SK-N-SH (cell line): Measurements from ENCODE around the gene SHCBP1. TPM values are rescaled to one million over a fixed set of nuclear protein-coding genes. Genes with fewer than 3 reads are reported as not detected.

ENCODE experiments used
- CTCF ChIA-PET: fragments of 300-600, 350-600 bp; formaldehyde crosslinking; extraction: SDS; loops from one replicate; lab custom pipeline; 2021; lab: Yijun Ruan, JAX
- POLR2A ChIA-PET: fragments of 350-600 bp; sonication (Branson Sonifier 250); formaldehyde crosslinking; extraction: SDS; loops from one replicate; lab custom pipeline; 2020; ENCODE audit warnings: antibody characterized with exemption, inconsistent platforms; lab: Yijun Ruan, JAX
- DNase-seq: peaks from one replicate; pipeline ENCODE4 v3.0.0; 2012
- H2AFZ ChIP-seq: fragments of 200-600 bp; sonication (generic); 2 replicates; pipeline ENCODE4 v1.8.1; 2016; ENCODE audit warnings: antibody characterized with exemption, mild to moderate bottlenecking, low read depth
- H3F3A ChIP-seq: fragments of 200-600 bp; sonication (generic); replicated peaks from 2 replicates; pipeline ENCODE3; 2016; ENCODE audit warnings: antibody characterized with exemption, mild to moderate bottlenecking; ENCODE audit not compliant: insufficient read depth
- H3K27ac ChIP-seq, 2 experiments: fragments of 200-500 bp in 1 of 2; fragments of 200-600 bp in 1 of 2; sonication (Bioruptor generic) in 1 of 2; sonication (generic), shearing (Covaris generic) in 1 of 2; 2 replicates each; pipeline versions ENCODE4 v1.5.1 to v1.6.1; 2014 to 2016; ENCODE audit warnings: low read depth in 2 of 2, inconsistent platforms in 1 of 2, low read length in 1 of 2, mild to moderate bottlenecking in 1 of 2, mixed read lengths in 1 of 2
- H3K27me3 ChIP-seq: fragments of 200-600 bp; sonication (generic), shearing (Covaris generic); 2 replicates; pipeline ENCODE4 v1.6.1; 2016; ENCODE audit warnings: mixed run types; ENCODE audit not compliant: insufficient read depth
- H3K36me3 ChIP-seq, 2 experiments: fragments of 200-500 bp in 1 of 2; fragments of 200-600 bp in 1 of 2; sonication (Bioruptor generic) in 1 of 2; sonication (generic) in 1 of 2; replicated peaks in 1 of 2; 2 replicates each; pipeline versions ENCODE3 to v1.5.1; 2014 to 2016; ENCODE audit warnings: low read length in 1 of 2, mild to moderate bottlenecking in 1 of 2; ENCODE audit not compliant: insufficient read depth in 2 of 2, control insufficient read depth in 1 of 2
- H3K4me1 ChIP-seq, 2 experiments: fragments of 200-500 bp in 1 of 2; fragments of 200-600 bp in 1 of 2; sonication (Bioruptor generic) in 1 of 2; sonication (generic), shearing (Covaris generic) in 1 of 2; 2 replicates each; pipeline versions ENCODE4 v1.5.1 to v1.6.1; 2014 to 2016; ENCODE audit warnings: low read depth in 1 of 2, low read length in 1 of 2, mixed run types in 1 of 2; ENCODE audit not compliant: insufficient read depth in 2 of 2, control insufficient read depth in 1 of 2
- H3K4me2 ChIP-seq: fragments of 200-600 bp; sonication (generic), shearing (Covaris generic); 2 replicates; pipeline ENCODE4 v1.6.1; 2017; ENCODE audit warnings: mixed run types
- H3K4me3 ChIP-seq, 2 experiments: fragments of 200-500 bp in 1 of 2; fragments of 200-600 bp in 1 of 2; sonication (Bioruptor generic) in 1 of 2; sonication (generic), shearing (Covaris generic) in 1 of 2; 2 replicates each; pipeline versions ENCODE4 v1.5.1 to v1.8.1; 2014 to 2016; ENCODE audit warnings: low read depth in 2 of 2, inconsistent platforms in 1 of 2, low read length in 1 of 2, mild to moderate bottlenecking in 1 of 2, mixed read lengths in 1 of 2, moderate library complexity in 1 of 2
- H3K79me2 ChIP-seq: fragments of 200-600 bp; sonication (generic); 2 replicates; pipeline ENCODE4 v1.8.1; 2017; ENCODE audit warnings: mild to moderate bottlenecking; ENCODE audit not compliant: insufficient read depth
- H3K9ac ChIP-seq: fragments of 200-600 bp; sonication (generic); 2 replicates; pipeline ENCODE4 v1.6.1; 2017; ENCODE audit warnings: mixed run types
- H3K9me2 ChIP-seq: fragments of 200-600 bp; sonication (generic); 2 replicates; pipeline ENCODE4 v1.6.1; 2017; ENCODE audit warnings: mixed run types
- H3K9me3 ChIP-seq: fragments of 200-600 bp; sonication (generic); 2 replicates; pipeline ENCODE4 v1.6.1; 2017; ENCODE audit warnings: mixed run types, mild to moderate bottlenecking, moderate library complexity
- H4K20me1 ChIP-seq: fragments of 200-600 bp; sonication (generic); 2 replicates; pipeline ENCODE4 v1.6.1; 2017; ENCODE audit warnings: mild to moderate bottlenecking, mixed run types; ENCODE audit not compliant: insufficient read depth
- ELF1 ChIP-seq: IDR thresholded peaks from 2 replicates; pipeline ENCODE4 v1.4.0; 2012
- FOSL2 ChIP-seq: IDR thresholded peaks from 2 replicates; pipeline ENCODE4 v1.4.0; 2012; ENCODE audit warnings: low read depth, mild to moderate bottlenecking, moderate library complexity, borderline replicate concordance
- GABPA ChIP-seq: IDR thresholded peaks from 2 replicates; pipeline ENCODE4 v1.4.0; 2012; ENCODE audit warnings: low read depth, mild to moderate bottlenecking
- JUND ChIP-seq: IDR thresholded peaks from 2 replicates; pipeline ENCODE4 v1.4.0; 2012
- MAX ChIP-seq: IDR thresholded peaks from 2 replicates; pipeline ENCODE4 v1.4.0; 2012; ENCODE audit warnings: low read depth
- MEF2A ChIP-seq: IDR thresholded peaks from 2 replicates; pipeline ENCODE4 v1.4.0; 2012; ENCODE audit warnings: low read depth, borderline replicate concordance
- MXI1 ChIP-seq: IDR thresholded peaks from 2 replicates; pipeline ENCODE4 v1.6.1; 2012; ENCODE audit warnings: mild to moderate bottlenecking, low read depth, low read length, improper control_type of control experiment
- NFIC ChIP-seq: IDR thresholded peaks from 2 replicates; pipeline ENCODE4 v1.4.0; 2012; ENCODE audit warnings: borderline replicate concordance
- NRF1 ChIP-seq: IDR thresholded peaks from 2 replicates; pipeline ENCODE4 v1.6.1; 2012; ENCODE audit warnings: low read depth, mild to moderate bottlenecking, low read length
- PBX3 ChIP-seq: IDR thresholded peaks from 2 replicates; pipeline ENCODE4; 2012
- RCOR1 ChIP-seq: fragments of 150-350 bp; IDR thresholded peaks from 2 replicates; pipeline ENCODE4 v1.6.1; 2017; ENCODE audit warnings: antibody characterized with exemption, low read length
- RFX5 ChIP-seq: IDR thresholded peaks from 2 replicates; pipeline ENCODE4 v1.6.1; 2012; ENCODE audit warnings: mild to moderate bottlenecking, improper control_type of control experiment, low read length
- RXRA ChIP-seq: IDR thresholded peaks from 2 replicates; pipeline ENCODE4 v1.4.0; 2012; ENCODE audit warnings: low read depth, mild to moderate bottlenecking, borderline replicate concordance
- SIN3A ChIP-seq: IDR thresholded peaks from 2 replicates; pipeline ENCODE4 v1.6.1; 2012; ENCODE audit warnings: low read depth, mild to moderate bottlenecking, low read length, moderate library complexity, borderline replicate concordance
- TAF1 ChIP-seq: IDR thresholded peaks from 2 replicates; pipeline ENCODE4 v1.6.1; 2012; ENCODE audit warnings: low read depth, mild to moderate bottlenecking, low read length, moderate library complexity, borderline replicate concordance
- TCF12 ChIP-seq: IDR thresholded peaks from 2 replicates; pipeline ENCODE4 v1.4.0; 2012
- TEAD4 ChIP-seq: IDR thresholded peaks from 2 replicates; pipeline ENCODE4 v1.4.0; 2012; ENCODE audit warnings: mild to moderate bottlenecking, borderline replicate concordance; ENCODE audit not compliant: insufficient read depth
- YY1 ChIP-seq: IDR thresholded peaks from 2 replicates; pipeline ENCODE4 v1.4.0; 2012; ENCODE audit warnings: low read depth, mild to moderate bottlenecking
- ZBTB33 ChIP-seq: IDR thresholded peaks from 2 replicates; pipeline ENCODE4 v1.4.0; 2012; ENCODE audit warnings: low read depth, borderline replicate concordance
- WGBS: methylation state at CpG from one replicate; pipeline ENCODE4 v1.1.6; 2017; ENCODE audit warnings: low lambda C conversion rate; 5-methylcytosine and 5-hydroxymethylcytosine counted together
- polyA plus RNA-seq, 3 experiments: library from polyadenylated mRNA; depleted of rRNA; stranded (reverse); fragments of >200 nt; gene quantifications; 2 replicates each; pipeline ENCODE4 v1.2.3, GENCODE V29; 2012

SHCBP1 gene
- polyA plus RNA-seq, 1 of the 3 experiments (the other 2 are of a cell fraction): 12.5 TPM

- CTCF ChIA-PET: no interaction called here
- H3K4me1 ChIP-seq: peaks cover 0 to 6% of the 10 kb centered on the region in 2 experiments; a peak in 2 of 4 replicates
- 9% methylated on average over 11 of the region's 11 CpGs for WGBS
- POLR2A ChIA-PET: no interaction called here
- no peak for TF ChIP-seq RFX5
- no peak for TF ChIP-seq RXRA
- no peak for TF ChIP-seq ZBTB33
- TF ChIP-seq NFIC: no peak
- no peak for TF ChIP-seq NRF1
- no peak for TF ChIP-seq ELF1
- TF ChIP-seq TAF1: no peak
- no peak for TF ChIP-seq GABPA
- no peak for TF ChIP-seq MAX
- TF ChIP-seq JUND: no peak
- no peak for TF ChIP-seq MXI1
- TF ChIP-seq PBX3: no peak
- TF ChIP-seq, all 33 proteins: peak for 0
- Histone ChIP-seq H3K27me3 (no peaks in the 10 kb centered on the region), H3K79me2 (peaks cover 34% of the 10 kb centered on the region), H3K4me3 (peak overlapping the region; percentile 82 to 88), H3K36me3 (peaks cover 0 to 10% of the 10 kb centered on the region in 2 experiments), H3K9me2 (no peaks in the 10 kb centered on the region), H3K27ac (peak overlapping the region in 1 of 2 experiments; percentile 33; a peak in 1 of 4 replicates), H4K20me1 (no peaks in the 10 kb centered on the region), H3K4me2 (peak overlapping the region; percentile 87), H2AFZ (peak overlapping the region; percentile 100), H3K9me3 (no peaks in the 10 kb centered on the region), H3K9ac (peak overlapping the region; percentile 76; the same call in 1 of the 2 replicates), H3F3A (no peaks in the 10 kb centered on the region)
- no peak for DNase-seq
Measured at GRCh38 chr16:46620266-46621005, 743 bp downstream of the SHCBP1 start.

- H3K9me2 ChIP-seq: no peaks in the 10 kb centered on the region
- no peak overlapping the region for H3K27ac ChIP-seq
- no peaks in the 10 kb centered on the region for H3F3A ChIP-seq
- CTCF ChIA-PET: interaction anchor here (1.6 to 1.7 kb wide), 3 partner anchors 10 to 64 kb away, joined by 4 to 7 read pairs (median 6); no protein-coding TSS in a partner anchor
- no peak for DNase-seq
- no peaks in the 10 kb centered on the region for H3K27me3 ChIP-seq
- H2AFZ ChIP-seq: peak overlapping the region; percentile 49; the same call in 1 of the 2 replicates
- no peak overlapping the region for H3K4me2 ChIP-seq
- peaks cover 3 to 10% of the 10 kb centered on the region in 2 experiments for H3K36me3 ChIP-seq
- POLR2A ChIA-PET: no interaction called here
- H3K79me2 ChIP-seq: peaks cover 39% of the 10 kb centered on the region
- WGBS: 96% methylated on average over 4 of the region's 4 CpGs
- H3K9me3 ChIP-seq: no peaks in the 10 kb centered on the region
- no peaks in the 10 kb centered on the region for H4K20me1 ChIP-seq
- H3K4me3 ChIP-seq: no peak overlapping the region
- TF ChIP-seq JUND (no peak), TCF12 (no peak), ZBTB33 (no peak), RCOR1 (no peak), TEAD4 (no peak), GABPA (no peak), MEF2A (no peak), TAF1 (no peak), FOSL2 (no peak), PBX3 (no peak), YY1 (no peak), SIN3A (no peak)
- peaks cover 0 to 8% of the 10 kb centered on the region in 2 experiments; a peak in 2 of 4 replicates for H3K4me1 ChIP-seq
- H3K9ac ChIP-seq: no peak overlapping the region
Measured at GRCh38 chr16:46618516-46618915, 2.7 kb downstream of the SHCBP1 start.
